Testis (tissue), 2 donors: ENCODE measurements around the gene BBS4.

Experiments used
- CTCF ChIP-seq, 3 experiments: fragments of 450-650 bp in 2 of 3; fragments of 200-600 bp in 1 of 3; sonication (generic) in 1 of 3; IDR thresholded peaks; one replicate each; pipeline ENCODE4 v1.5.1; 2016 to 2019; ENCODE audit warnings: antibody characterized with exemption in 3 of 3, mild to moderate bottlenecking in 2 of 3, moderate library complexity in 1 of 3
- POLR2A ChIP-seq: fragments of 450-650 bp; IDR thresholded peaks from one replicate; pipeline ENCODE4 v1.6.1; 2017; ENCODE audit warnings: antibody characterized with exemption, mild to moderate bottlenecking, moderate library complexity

GRCh38 chr15:72706266-72706665, 20.3 kb downstream of the BBS4 start:
- TF ChIP-seq CTCF (IDR thresholded peaks at IDR 0.05) (no peak), POLR2A (no peak)
